Measurements from ENCODE around the gene GLIPR1L1.

- TF ChIP-seq EZH2 (IDR thresholded peaks at IDR 0.05), result no peak
- no peak for TF ChIP-seq POLR2AphosphoS5 (IDR thresholded peaks at IDR 0.05; ENCODE audit: borderline replicate concordance, low read depth, low read length)
Observed at GRCh38 chr12:75390899-75391538, 56.5 kb downstream of the GLIPR1L1 start, which contains the start of gene GLIPR1L2.
